SK-N-SH treated with all-trans-retinoic acid at 6 μM for 48 hours (cell line): ENCODE results near the gene PLD1.

Source experiments
- ATAC-seq: fragments of 200-7000 bp; cut with Tn5 transposase; 3 replicates; pipeline ENCODE4 v1.9.1; 2020; ENCODE audit warnings: mild to moderate bottlenecking, moderate library complexity
- ARNTL ChIP-seq: fragments of 450-650 bp; formaldehyde crosslinking; IDR thresholded peaks from 2 replicates; pipeline ENCODE4 v1.5.0; 2020; ENCODE audit warnings: low read depth, mild to moderate bottlenecking, moderate library complexity, borderline replicate concordance
- BACH2 ChIP-seq: fragments of 250-450 bp; sonication (Bioruptor Pico); IDR thresholded peaks from 2 replicates; pipeline ENCODE4 v1.9.0; 2021; ENCODE audit warnings: mild to moderate bottlenecking, borderline replicate concordance
- CSDC2 ChIP-seq: fragments of 250-450 bp; sonication (Bioruptor Pico); IDR thresholded peaks from 2 replicates; pipeline ENCODE4 v1.5.0; 2020; ENCODE audit warnings: mild to moderate bottlenecking, moderate library complexity
- ESRRG ChIP-seq: fragments of 250-450 bp; sonication (Bioruptor Pico); IDR thresholded peaks from 2 replicates; pipeline ENCODE4 v1.6.1; 2021; ENCODE audit warnings: mild to moderate bottlenecking
- ISL1 ChIP-seq: fragments of 250-450 bp; sonication (Bioruptor Pico); IDR thresholded peaks from 2 replicates; pipeline ENCODE4 v2.1.2; 2022; ENCODE audit warnings: mild to moderate bottlenecking, moderate library complexity
- OSR1 ChIP-seq: fragments of 250-450 bp; sonication (Bioruptor Pico); IDR thresholded peaks from 2 replicates; pipeline ENCODE4 v1.8.0; 2022; ENCODE audit warnings: moderate library complexity, mild to moderate bottlenecking, inconsistent platforms
- PPARA ChIP-seq: fragments of 250-450 bp; sonication (Bioruptor Pico); IDR thresholded peaks from 2 replicates; pipeline ENCODE4 v1.5.0; 2020; ENCODE audit warnings: mild to moderate bottlenecking, borderline replicate concordance
- RARB ChIP-seq: fragments of 250-450 bp; sonication (Bioruptor Pico); IDR thresholded peaks from 2 replicates; pipeline ENCODE4 v1.8.0; 2021; ENCODE audit warnings: mild to moderate bottlenecking, moderate library complexity
- SNAI2 ChIP-seq: fragments of 250-450 bp; sonication (Bioruptor Pico); IDR thresholded peaks from 2 replicates; pipeline ENCODE4 v1.5.0; 2020; ENCODE audit warnings: mild to moderate bottlenecking, moderate library complexity
- TCF4 ChIP-seq: fragments of 250-450 bp; sonication (Bioruptor Pico); IDR thresholded peaks from 2 replicates; pipeline ENCODE4 v1.8.0; 2021; ENCODE audit warnings: mild to moderate bottlenecking, moderate library complexity, borderline replicate concordance
- TOX ChIP-seq: fragments of 250-450 bp; sonication (Bioruptor Pico); IDR thresholded peaks from 2 replicates; pipeline ENCODE4 v1.8.0; 2021; ENCODE audit warnings: mild to moderate bottlenecking, moderate library complexity, borderline replicate concordance
- ZC3H10 ChIP-seq: fragments of 250-450 bp; sonication (Bioruptor Pico); IDR thresholded peaks from 2 replicates; pipeline ENCODE4 v1.5.1; 2021; ENCODE audit warnings: mild to moderate bottlenecking, moderate library complexity
- ZFP3 ChIP-seq: fragments of 250-450 bp; sonication (Bioruptor Pico); IDR thresholded peaks from 2 replicates; pipeline ENCODE4 v1.5.0; 2020; ENCODE audit warnings: mild to moderate bottlenecking, moderate library complexity
- ZFP30 ChIP-seq: fragments of 450-650 bp; formaldehyde crosslinking; IDR thresholded peaks from 2 replicates; pipeline ENCODE4 v1.5.0; 2022; ENCODE audit warnings: mild to moderate bottlenecking, moderate library complexity
- ZNF70 ChIP-seq: fragments of 450-650 bp; formaldehyde crosslinking; IDR thresholded peaks from 2 replicates; pipeline ENCODE4 v1.5.0; 2020; ENCODE audit warnings: mild to moderate bottlenecking, moderate library complexity
- ZNF8 ChIP-seq: fragments of 450-650 bp; formaldehyde crosslinking; IDR thresholded peaks from 2 replicates; pipeline ENCODE4 v1.5.0; 2020; ENCODE audit warnings: mild to moderate bottlenecking, moderate library complexity
- TF ChIP-seq, protein P1 (sequence below): fragments of 250-450 bp; sonication (Bioruptor Pico); IDR thresholded peaks from 2 replicates; pipeline ENCODE4 v1.5.0; 2020; ENCODE audit warnings: mild to moderate bottlenecking, moderate library complexity
- TF ChIP-seq, protein P2 (sequence below): fragments of 250-450 bp; sonication (Bioruptor Pico); IDR thresholded peaks from 2 replicates; pipeline ENCODE4 v1.5.1; 2021; ENCODE audit warnings: mild to moderate bottlenecking, moderate library complexity

The PLD1 gene

DNA sequence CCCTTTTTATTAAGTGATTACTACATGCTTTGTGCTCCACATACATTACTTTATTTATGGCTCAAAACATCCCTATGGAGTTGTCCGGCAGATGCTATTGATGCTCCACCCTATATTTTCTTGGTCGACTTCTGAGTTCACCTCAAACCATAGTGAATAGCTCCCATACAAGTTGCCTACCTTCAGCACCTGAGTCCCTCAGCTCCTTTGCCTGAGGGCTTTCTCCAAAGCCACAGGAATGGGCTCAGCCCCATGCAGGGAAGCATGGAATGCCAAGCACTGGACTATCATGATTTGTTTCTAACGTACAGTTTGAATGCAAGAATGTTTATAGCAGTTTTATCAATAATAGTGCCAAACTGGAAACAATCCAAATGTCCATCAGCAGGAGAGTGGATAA lies 225.2 kb downstream of the PLD1 start:
- peak; percentile 37; the same call in 1 of the 2 replicates for TF ChIP-seq ISL1 (CRISPR knock-in tag)
- TF ChIP-seq, protein P1, sequence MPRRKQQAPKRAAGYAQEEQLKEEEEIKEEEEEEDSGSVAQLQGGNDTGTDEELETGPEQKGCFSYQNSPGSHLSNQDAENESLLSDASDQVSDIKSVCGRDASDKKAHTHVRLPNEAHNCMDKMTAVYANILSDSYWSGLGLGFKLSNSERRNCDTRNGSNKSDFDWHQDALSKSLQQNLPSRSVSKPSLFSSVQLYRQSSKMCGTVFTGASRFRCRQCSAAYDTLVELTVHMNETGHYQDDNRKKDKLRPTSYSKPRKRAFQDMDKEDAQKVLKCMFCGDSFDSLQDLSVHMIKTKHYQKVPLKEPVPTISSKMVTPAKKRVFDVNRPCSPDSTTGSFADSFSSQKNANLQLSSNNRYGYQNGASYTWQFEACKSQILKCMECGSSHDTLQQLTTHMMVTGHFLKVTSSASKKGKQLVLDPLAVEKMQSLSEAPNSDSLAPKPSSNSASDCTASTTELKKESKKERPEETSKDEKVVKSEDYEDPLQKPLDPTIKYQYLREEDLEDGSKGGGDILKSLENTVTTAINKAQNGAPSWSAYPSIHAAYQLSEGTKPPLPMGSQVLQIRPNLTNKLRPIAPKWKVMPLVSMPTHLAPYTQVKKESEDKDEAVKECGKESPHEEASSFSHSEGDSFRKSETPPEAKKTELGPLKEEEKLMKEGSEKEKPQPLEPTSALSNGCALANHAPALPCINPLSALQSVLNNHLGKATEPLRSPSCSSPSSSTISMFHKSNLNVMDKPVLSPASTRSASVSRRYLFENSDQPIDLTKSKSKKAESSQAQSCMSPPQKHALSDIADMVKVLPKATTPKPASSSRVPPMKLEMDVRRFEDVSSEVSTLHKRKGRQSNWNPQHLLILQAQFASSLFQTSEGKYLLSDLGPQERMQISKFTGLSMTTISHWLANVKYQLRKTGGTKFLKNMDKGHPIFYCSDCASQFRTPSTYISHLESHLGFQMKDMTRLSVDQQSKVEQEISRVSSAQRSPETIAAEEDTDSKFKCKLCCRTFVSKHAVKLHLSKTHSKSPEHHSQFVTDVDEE (CRISPR knock-in tag) = no peak
- no peak for TF ChIP-seq TCF4 (CRISPR knock-in tag)
- TF ChIP-seq, protein P2, sequence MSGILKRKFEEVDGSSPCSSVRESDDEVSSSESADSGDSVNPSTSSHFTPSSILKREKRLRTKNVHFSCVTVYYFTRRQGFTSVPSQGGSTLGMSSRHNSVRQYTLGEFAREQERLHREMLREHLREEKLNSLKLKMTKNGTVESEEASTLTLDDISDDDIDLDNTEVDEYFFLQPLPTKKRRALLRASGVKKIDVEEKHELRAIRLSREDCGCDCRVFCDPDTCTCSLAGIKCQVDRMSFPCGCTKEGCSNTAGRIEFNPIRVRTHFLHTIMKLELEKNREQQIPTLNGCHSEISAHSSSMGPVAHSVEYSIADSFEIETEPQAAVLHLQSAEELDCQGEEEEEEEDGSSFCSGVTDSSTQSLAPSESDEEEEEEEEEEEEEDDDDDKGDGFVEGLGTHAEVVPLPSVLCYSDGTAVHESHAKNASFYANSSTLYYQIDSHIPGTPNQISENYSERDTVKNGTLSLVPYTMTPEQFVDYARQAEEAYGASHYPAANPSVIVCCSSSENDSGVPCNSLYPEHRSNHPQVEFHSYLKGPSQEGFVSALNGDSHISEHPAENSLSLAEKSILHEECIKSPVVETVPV (CRISPR knock-in tag) = no peak
- TF ChIP-seq, all 23 proteins: peak for 1
- no peak for ATAC-seq

DNA sequence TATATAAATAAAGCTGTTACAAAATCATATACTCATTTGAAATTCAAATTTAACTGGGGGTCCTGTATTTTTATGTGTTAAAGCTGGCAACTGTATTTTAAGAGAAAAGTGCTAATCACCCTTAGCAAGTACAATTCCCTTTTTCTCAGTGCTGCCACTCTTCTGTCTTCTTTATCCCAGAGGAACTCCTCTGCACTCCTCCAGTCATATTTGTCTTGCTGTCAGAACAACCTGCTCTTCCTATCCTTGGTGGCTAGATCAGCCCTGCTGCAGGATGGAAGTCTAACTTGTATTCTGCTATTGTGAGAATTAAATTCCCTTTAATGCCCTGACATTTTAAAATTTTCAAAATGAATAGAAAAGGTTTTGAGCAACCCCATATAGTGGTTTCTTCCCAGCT lies 226.2 kb downstream of the PLD1 start:
- TF ChIP-seq ZNF70 (CRISPR knock-in tag) (no peak), ZNF8 (no peak), TCF4 (CRISPR knock-in tag) (no peak), ISL1 (CRISPR knock-in tag) (no peak), CSDC2 (CRISPR knock-in tag) (no peak), ZC3H10 (CRISPR knock-in tag) (no peak), PPARA (no peak), ZFP30 (no peak), TOX (CRISPR knock-in tag) (no peak), ZFP3 (no peak)
- no peak for ATAC-seq

DNA sequence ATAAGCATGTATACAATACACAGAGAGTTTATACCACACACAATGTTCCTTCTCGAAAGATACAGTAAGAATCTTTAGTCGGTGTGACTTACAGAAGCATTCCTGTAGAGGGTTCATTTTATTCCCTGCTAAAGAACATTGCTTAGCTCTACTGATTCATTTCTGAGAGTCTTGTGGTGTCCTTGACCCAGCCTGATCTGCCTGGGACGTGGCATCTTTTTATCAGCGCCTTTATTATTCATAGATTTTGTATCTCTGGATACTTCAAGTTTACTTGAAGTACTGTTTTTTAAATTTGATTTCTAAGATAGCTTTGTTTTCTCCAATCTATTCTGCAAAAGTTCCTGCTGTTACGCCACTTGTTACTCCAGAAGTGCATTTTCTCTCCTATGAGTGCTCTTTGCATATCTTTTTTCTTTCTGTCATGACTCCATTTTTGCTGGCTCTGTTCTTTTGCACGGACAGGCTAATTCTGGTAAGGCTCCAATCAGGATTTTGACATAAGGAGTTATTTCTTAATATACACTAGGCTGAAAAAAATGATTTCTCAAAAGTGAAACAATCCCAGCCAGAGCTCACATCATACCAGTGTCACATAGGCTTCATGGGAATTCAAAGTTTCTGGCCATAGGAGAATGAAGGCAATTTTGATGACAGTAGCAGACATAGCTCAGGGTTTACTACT lies 235.6 kb downstream of the PLD1 start:
- no peak for TF ChIP-seq SNAI2 (CRISPR knock-in tag)
- TF ChIP-seq, protein P2 (CRISPR knock-in tag) = no peak
- TF ChIP-seq ZFP3 = no peak
- TF ChIP-seq TOX (CRISPR knock-in tag) = no peak
- ATAC-seq = no peak

- no peak; the same call in 2 of the 3 replicates for ATAC-seq
- TF ChIP-seq PPARA = no peak
Measured at GRCh38 chr3:171569571-171570132, 240.6 kb downstream of the PLD1 start.

- ATAC-seq = no peak
- TF ChIP-seq ZNF70 (CRISPR knock-in tag) (no peak), BACH2 (CRISPR knock-in tag) (no peak), PPARA (no peak), ZNF8 (no peak), TCF4 (CRISPR knock-in tag) (no peak), ZFP3 (no peak), ARNTL (CRISPR knock-in tag) (no peak), ESRRG (no peak), RARB (CRISPR knock-in tag) (no peak), ISL1 (CRISPR knock-in tag) (no peak), OSR1 (CRISPR knock-in tag) (no peak), CSDC2 (CRISPR knock-in tag) (no peak)
- TF ChIP-seq, protein P1 (CRISPR knock-in tag) = no peak
Measured at GRCh38 chr3:171568766-171569165, 241.5 kb downstream of the PLD1 start.
